Astrocyte (in vitro differentiated cells and primary cell): ENCODE data around the gene CAPN9. TPM values are rescaled to one million over a fixed set of nuclear protein-coding genes. Genes with fewer than 3 reads are reported as not detected.

ENCODE experiments used
- DNase-seq: peaks from one replicate; pipeline ENCODE4 v3.0.0-alpha.2; 2010; ENCODE audit warnings: low read depth
- FAIRE-seq: peaks from 2 replicates; lab custom pipeline; 2011; peaks lifted over from hg19 to GRCh38; lab: Jason Lieb, UNC
- H2AFZ ChIP-seq: 2 replicates; pipeline ENCODE4 v1.6.0; 2012; ENCODE audit warnings: low read depth, low read length, inconsistent platforms
- H3K27ac ChIP-seq: 2 replicates; pipeline ENCODE4 v1.5.1; 2011; ENCODE audit warnings: low read depth, low read length, inconsistent platforms
- H3K27me3 ChIP-seq: 2 replicates; pipeline ENCODE4 v1.6.0; 2011; ENCODE audit warnings: low read length, inconsistent platforms; ENCODE audit not compliant: insufficient read depth
- H3K36me3 ChIP-seq: 2 replicates; pipeline ENCODE4 v1.5.1; 2011; ENCODE audit warnings: low read length, inconsistent platforms; ENCODE audit not compliant: insufficient read depth
- H3K4me1 ChIP-seq: 2 replicates; pipeline ENCODE4 v1.5.1; 2011; ENCODE audit warnings: low read length, inconsistent platforms; ENCODE audit not compliant: insufficient read depth
- H3K4me2 ChIP-seq: 2 replicates; pipeline ENCODE4 v1.6.0; 2012; ENCODE audit warnings: low read length, inconsistent platforms
- H3K4me3 ChIP-seq: 2 replicates; pipeline ENCODE4 v1.5.1; 2011; ENCODE audit warnings: low read depth, mild to moderate bottlenecking, low read length, inconsistent platforms; ENCODE audit not compliant: insufficient read depth
- H3K79me2 ChIP-seq: 2 replicates; pipeline ENCODE4 v1.6.0; 2012; ENCODE audit warnings: mild to moderate bottlenecking, low read length, inconsistent platforms; ENCODE audit not compliant: insufficient read depth
- H3K9ac ChIP-seq: 2 replicates; pipeline ENCODE4 v1.6.0; 2012; ENCODE audit warnings: mild to moderate bottlenecking, low read length, inconsistent platforms
- H3K9me3 ChIP-seq: 2 replicates; pipeline ENCODE4 v1.5.1; 2012; ENCODE audit warnings: low read depth, mild to moderate bottlenecking, low read length, inconsistent platforms; ENCODE audit not compliant: insufficient read depth
- H4K20me1 ChIP-seq: 2 replicates; pipeline ENCODE4 v1.6.0; 2012; ENCODE audit warnings: low read length, inconsistent platforms; ENCODE audit not compliant: insufficient read depth
- H3K27ac Mint-ChIP-seq: one replicate; pipeline ENCODE4 v1.8.0; 2021; ENCODE audit warnings: mild to moderate bottlenecking, mixed read lengths; ENCODE audit not compliant: unreplicated experiment
- H3K27me3 Mint-ChIP-seq: one replicate; pipeline ENCODE4 v1.8.0; 2021; ENCODE audit warnings: low read depth, mixed read lengths; ENCODE audit not compliant: unreplicated experiment
- H3K36me3 Mint-ChIP-seq: one replicate; pipeline ENCODE4 v1.8.0; 2021; ENCODE audit warnings: low read depth, mixed read lengths; ENCODE audit not compliant: unreplicated experiment
- H3K4me1 Mint-ChIP-seq: one replicate; pipeline ENCODE4 v1.8.0; 2021; ENCODE audit warnings: low read depth, mixed read lengths; ENCODE audit not compliant: unreplicated experiment
- H3K4me3 Mint-ChIP-seq: one replicate; pipeline ENCODE4 v1.8.0; 2021; ENCODE audit warnings: mild to moderate bottlenecking, moderate library complexity, mixed read lengths; ENCODE audit not compliant: unreplicated experiment
- H3K9me3 Mint-ChIP-seq: one replicate; pipeline ENCODE4 v1.8.0; 2021; ENCODE audit warnings: mild to moderate bottlenecking, mixed read lengths; ENCODE audit not compliant: unreplicated experiment
- EZH2 ChIP-seq: IDR thresholded peaks from 2 replicates; pipeline ENCODE4 v1.6.1; 2012; ENCODE audit warnings: mild to moderate bottlenecking, low read length, inconsistent platforms; ENCODE audit not compliant: insufficient read depth
- total RNA-seq: library from RNA; stranded (reverse); gene quantifications from 2 replicates; pipeline ENCODE4 v1.2.1, GENCODE V29; 2021
- TF ChIP-seq, protein P1 (sequence below): IDR thresholded peaks from 2 replicates; pipeline ENCODE4 v1.5.1; 2011; ENCODE audit warnings: low read depth, mild to moderate bottlenecking, inconsistent platforms, low read length, moderate library complexity; ENCODE audit not compliant: insufficient read depth

Gene CAPN9
- total RNA-seq, 1 donor from 2014 or later = not detected

DNA sequence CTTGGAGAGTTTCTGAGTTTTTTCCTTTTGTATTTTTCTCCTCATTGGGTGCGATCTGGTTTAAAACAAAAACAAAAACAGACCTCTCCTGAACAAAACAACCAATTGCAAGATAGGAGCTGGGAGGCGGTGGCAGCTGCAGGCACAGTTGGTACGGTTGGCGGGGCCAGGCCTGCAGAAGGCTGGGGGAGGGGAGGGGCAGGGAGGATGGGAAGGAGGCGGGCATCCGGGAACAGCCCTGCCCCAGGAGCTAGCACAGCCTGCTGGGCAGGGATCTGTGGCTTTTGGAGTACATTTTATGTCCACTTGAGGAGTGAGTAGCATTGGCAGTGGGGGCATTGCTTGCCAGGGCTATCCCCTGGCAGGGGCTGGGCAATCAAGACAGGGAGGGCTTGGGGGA lies 5.2 kb downstream of the CAPN9 start:
- H3K27me3 Mint-ChIP-seq = peaks cover 14% of the 10 kb centered on the region
- H3K4me3 Mint-ChIP-seq = no peak overlapping the region
- Histone ChIP-seq H3K4me1 (peaks cover 9% of the 10 kb centered on the region), H4K20me1 (no peaks in the 10 kb centered on the region), H3K36me3 (no peaks in the 10 kb centered on the region), H3K9ac (no peak overlapping the region), H3K79me2 (no peaks in the 10 kb centered on the region), H3K4me2 (no peak overlapping the region), H3K4me3 (no peak overlapping the region), H3K9me3 (no peaks in the 10 kb centered on the region), H2AFZ (no peak overlapping the region), H3K27ac (no peak overlapping the region), H3K27me3 (no peaks in the 10 kb centered on the region)
- H3K4me1 Mint-ChIP-seq = peaks cover 16% of the 10 kb centered on the region
- H3K9me3 Mint-ChIP-seq = no peaks in the 10 kb centered on the region
- FAIRE-seq (no peak), DNase-seq (no peak)
- H3K36me3 Mint-ChIP-seq = peaks cover 1% of the 10 kb centered on the region
- no peak overlapping the region for H3K27ac Mint-ChIP-seq
- TF ChIP-seq EZH2 = no peak
- TF ChIP-seq, protein P1, sequence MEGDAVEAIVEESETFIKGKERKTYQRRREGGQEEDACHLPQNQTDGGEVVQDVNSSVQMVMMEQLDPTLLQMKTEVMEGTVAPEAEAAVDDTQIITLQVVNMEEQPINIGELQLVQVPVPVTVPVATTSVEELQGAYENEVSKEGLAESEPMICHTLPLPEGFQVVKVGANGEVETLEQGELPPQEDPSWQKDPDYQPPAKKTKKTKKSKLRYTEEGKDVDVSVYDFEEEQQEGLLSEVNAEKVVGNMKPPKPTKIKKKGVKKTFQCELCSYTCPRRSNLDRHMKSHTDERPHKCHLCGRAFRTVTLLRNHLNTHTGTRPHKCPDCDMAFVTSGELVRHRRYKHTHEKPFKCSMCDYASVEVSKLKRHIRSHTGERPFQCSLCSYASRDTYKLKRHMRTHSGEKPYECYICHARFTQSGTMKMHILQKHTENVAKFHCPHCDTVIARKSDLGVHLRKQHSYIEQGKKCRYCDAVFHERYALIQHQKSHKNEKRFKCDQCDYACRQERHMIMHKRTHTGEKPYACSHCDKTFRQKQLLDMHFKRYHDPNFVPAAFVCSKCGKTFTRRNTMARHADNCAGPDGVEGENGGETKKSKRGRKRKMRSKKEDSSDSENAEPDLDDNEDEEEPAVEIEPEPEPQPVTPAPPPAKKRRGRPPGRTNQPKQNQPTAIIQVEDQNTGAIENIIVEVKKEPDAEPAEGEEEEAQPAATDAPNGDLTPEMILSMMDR = no peak

DNA sequence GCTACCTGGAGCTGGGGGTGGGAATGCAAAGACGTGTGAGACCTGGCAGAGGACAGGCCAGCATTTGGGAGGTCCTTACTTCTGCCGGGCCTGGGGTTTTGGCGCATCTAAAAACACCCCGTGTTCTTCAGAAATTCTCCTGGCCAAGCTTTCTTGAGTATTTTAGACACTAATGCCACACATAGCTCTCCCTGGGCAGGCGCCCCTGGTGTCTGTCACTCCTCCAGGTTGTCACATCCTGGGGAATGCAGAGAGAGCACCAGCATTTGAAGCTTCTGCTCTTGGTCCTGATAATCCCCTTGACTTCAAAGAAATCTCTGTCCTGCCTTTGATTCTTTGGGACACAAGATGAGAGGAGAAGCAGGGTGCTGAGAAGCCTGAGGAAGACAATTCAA lies 6.0 kb downstream of the CAPN9 start:
- H3K4me1 ChIP-seq = peaks cover 9% of the 10 kb centered on the region
- no peaks in the 10 kb centered on the region for H3K9me3 ChIP-seq
- peaks cover 1% of the 10 kb centered on the region for H3K36me3 Mint-ChIP-seq
- no peaks in the 10 kb centered on the region for H3K36me3 ChIP-seq
- H3K27me3 Mint-ChIP-seq = peaks cover 14% of the 10 kb centered on the region
- H3K4me3 Mint-ChIP-seq = no peak overlapping the region
- DNase-seq = no peak
- FAIRE-seq = no peak
- H3K79me2 ChIP-seq = no peaks in the 10 kb centered on the region
- H3K4me1 Mint-ChIP-seq = peaks cover 16% of the 10 kb centered on the region
- no peaks in the 10 kb centered on the region for H4K20me1 ChIP-seq
- H3K9me3 Mint-ChIP-seq = no peaks in the 10 kb centered on the region
- H3K4me3 ChIP-seq = no peak overlapping the region
- peak overlapping the region; percentile 67 for H3K4me2 ChIP-seq
- TF ChIP-seq, protein P1 = no peak
- TF ChIP-seq EZH2 = no peak
- H2AFZ ChIP-seq = peak overlapping the region; percentile 56
- H3K27ac Mint-ChIP-seq = no peak overlapping the region
- no peak overlapping the region for H3K27ac ChIP-seq
- H3K9ac ChIP-seq = no peak overlapping the region
- no peaks in the 10 kb centered on the region for H3K27me3 ChIP-seq

GRCh38 chr1:230753586-230754251 lies 6.5 kb downstream of the CAPN9 start:
- Histone ChIP-seq H3K4me2 (peak overlapping the region; percentile 67), H4K20me1 (no peaks in the 10 kb centered on the region), H3K4me3 (no peak overlapping the region), H2AFZ (peak overlapping the region; percentile 60), H3K27me3 (no peaks in the 10 kb centered on the region), H3K27ac (no peak overlapping the region), H3K79me2 (no peaks in the 10 kb centered on the region), H3K36me3 (no peaks in the 10 kb centered on the region), H3K4me1 (peaks cover 9% of the 10 kb centered on the region), H3K9ac (no peak overlapping the region), H3K9me3 (no peaks in the 10 kb centered on the region)
- DNase-seq (no peak), FAIRE-seq (no peak)
- H3K4me3 Mint-ChIP-seq = no peak overlapping the region
- H3K27me3 Mint-ChIP-seq = peaks cover 18% of the 10 kb centered on the region
- H3K9me3 Mint-ChIP-seq = no peaks in the 10 kb centered on the region
- H3K4me1 Mint-ChIP-seq = peaks cover 18% of the 10 kb centered on the region
- TF ChIP-seq, protein P1 = no peak
- no peak for TF ChIP-seq EZH2
- H3K36me3 Mint-ChIP-seq = peaks cover 1% of the 10 kb centered on the region
- H3K27ac Mint-ChIP-seq = no peak overlapping the region
